ENCODE data around the gene PLXDC2.

DNA sequence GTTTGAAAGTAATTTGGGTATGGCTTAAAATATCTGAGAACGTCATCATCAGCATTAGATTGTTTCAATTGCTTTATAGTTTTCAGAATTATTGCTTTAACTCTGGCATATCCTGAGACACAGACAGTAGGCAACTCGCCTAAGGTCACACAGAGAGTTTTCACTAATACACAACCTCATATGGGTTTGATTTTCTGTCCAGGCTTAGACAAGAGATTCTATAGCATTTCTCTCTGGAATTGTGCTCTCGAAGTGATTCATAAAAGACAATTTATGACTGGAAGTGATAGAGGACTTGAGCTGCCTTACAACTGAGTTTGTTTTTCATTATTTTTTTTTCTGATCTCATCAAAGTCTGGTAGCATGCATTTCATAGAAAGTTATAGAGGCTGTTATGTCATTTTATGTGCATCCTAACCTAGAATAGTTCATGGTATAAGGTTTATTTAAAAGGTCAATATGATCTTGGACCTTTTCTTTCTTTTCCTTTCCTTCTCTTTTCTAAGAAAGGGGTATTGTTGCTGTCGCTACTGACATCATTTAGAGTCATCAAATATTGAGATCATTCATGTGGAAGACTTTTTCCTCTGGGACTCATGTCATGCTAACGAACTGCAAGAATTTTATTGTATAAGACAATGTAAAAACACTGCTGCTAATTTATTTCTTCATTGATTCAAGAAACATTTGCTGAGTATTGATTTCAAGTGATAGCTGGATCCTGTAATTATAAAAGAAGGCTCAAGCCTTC lies 278.2 kb downstream of the PLXDC2 start:
- TF ChIP-seq, protein P1, sequence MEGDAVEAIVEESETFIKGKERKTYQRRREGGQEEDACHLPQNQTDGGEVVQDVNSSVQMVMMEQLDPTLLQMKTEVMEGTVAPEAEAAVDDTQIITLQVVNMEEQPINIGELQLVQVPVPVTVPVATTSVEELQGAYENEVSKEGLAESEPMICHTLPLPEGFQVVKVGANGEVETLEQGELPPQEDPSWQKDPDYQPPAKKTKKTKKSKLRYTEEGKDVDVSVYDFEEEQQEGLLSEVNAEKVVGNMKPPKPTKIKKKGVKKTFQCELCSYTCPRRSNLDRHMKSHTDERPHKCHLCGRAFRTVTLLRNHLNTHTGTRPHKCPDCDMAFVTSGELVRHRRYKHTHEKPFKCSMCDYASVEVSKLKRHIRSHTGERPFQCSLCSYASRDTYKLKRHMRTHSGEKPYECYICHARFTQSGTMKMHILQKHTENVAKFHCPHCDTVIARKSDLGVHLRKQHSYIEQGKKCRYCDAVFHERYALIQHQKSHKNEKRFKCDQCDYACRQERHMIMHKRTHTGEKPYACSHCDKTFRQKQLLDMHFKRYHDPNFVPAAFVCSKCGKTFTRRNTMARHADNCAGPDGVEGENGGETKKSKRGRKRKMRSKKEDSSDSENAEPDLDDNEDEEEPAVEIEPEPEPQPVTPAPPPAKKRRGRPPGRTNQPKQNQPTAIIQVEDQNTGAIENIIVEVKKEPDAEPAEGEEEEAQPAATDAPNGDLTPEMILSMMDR (IDR thresholded peaks at IDR 0.05), result no peak
- no peak for TF ChIP-seq POLR2AphosphoS5 (IDR thresholded peaks at IDR 0.05)
- TF ChIP-seq EP300 (IDR thresholded peaks at IDR 0.05), result no peak
- TF ChIP-seq POLR2A (IDR thresholded peaks at IDR 0.05), result no peak
